ENCODE results near the gene THNSL1.
"Not testable (repeated sequence)": the region's sequence is repeated elsewhere in the genome, so short reads cannot be mapped to it uniquely, and the experiment has no call there.

The THNSL1 gene

DNA sequence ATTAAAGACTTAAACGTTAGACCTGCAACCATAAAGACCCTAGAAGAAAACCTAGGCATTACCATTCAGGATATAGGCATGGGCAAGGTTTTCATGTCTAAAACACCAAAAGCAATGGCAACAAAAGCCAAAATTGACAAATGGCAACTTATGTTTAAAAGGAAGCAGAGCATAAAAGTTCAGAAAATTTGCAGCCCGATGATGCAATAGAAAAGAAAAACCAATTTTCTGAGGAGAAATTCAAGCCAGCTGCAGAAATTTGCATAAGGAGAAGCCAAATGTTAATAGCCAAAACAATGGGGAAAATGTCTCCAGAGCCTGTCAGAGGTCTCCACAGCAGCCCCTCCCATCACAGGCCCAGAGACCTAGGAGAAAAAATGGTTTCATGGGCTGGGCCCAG, 4.8 kb upstream of the THNSL1 start:
- DNase-seq: not testable (repeated sequence)

GRCh38 chr10:25014579-25014978, 1.8 kb upstream of the THNSL1 start:
- DNase-seq: no peak

GRCh38 chr10:25015828-25016375, 510 bp upstream of the THNSL1 start, which contains the start of gene ENKUR:
Gene ENKUR (minus strand): TSS chr10:25016158. CDS start chr10:25015936, 222 bp downstream.
- peak; percentile 92 to 94 for DNase-seq

GRCh38 chr10:25017154-25017590, 760 bp downstream of the THNSL1 start:
- no peak for DNase-seq

DNA sequence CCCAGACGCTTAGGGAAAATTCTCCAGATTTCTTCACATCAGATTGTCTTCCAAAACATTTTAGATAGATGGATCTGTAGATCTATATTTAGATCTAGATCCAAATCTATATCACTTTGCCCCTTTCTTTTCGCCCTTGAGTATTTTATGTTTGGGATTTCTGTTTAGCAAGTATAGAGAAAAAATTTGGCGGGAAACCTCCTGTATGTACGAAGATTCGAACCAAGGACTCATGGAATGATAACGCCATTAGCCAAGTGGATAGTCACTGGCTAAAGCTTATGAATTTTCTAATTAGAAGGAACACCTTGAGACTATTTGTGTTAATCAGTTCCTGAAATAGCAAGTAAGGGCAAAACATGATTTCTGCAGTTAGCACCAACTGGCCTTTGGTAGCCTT, 1.2 kb downstream of the THNSL1 start:
- no peak for DNase-seq

GRCh38 chr10:25018703-25019102, 2.3 kb downstream of the THNSL1 start:
- no peak for DNase-seq

DNA sequence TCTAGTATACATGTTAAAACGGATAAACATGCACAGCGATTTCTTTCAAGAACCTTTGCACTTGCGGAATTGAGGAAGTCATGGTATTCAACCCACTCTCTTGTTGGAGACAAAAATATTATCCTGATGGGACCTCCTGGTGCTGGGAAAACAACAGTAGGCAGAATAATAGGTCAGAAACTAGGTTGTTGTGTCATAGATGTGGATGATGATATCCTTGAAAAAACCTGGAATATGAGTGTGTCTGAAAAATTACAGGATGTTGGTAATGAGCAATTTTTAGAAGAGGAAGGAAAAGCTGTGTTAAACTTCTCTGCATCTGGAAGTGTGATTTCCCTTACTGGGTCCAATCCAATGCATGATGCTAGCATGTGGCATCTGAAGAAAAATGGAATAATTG, 6.9 kb downstream of the THNSL1 start:
- DNase-seq: no peak

DNA sequence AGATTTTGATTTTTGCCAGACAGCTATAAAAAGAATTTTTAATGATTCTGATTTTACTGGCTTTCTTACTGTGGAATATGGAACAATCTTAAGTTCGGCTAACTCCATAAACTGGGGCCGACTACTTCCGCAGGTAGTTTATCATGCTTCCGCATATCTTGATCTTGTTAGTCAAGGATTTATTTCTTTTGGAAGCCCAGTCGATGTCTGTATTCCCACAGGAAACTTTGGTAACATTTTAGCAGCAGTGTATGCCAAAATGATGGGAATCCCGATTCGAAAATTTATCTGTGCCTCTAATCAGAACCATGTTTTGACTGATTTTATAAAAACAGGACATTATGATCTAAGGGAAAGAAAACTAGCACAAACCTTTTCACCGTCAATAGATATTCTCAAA, 8.1 kb downstream of the THNSL1 start:
- DNase-seq: no peak

DNA sequence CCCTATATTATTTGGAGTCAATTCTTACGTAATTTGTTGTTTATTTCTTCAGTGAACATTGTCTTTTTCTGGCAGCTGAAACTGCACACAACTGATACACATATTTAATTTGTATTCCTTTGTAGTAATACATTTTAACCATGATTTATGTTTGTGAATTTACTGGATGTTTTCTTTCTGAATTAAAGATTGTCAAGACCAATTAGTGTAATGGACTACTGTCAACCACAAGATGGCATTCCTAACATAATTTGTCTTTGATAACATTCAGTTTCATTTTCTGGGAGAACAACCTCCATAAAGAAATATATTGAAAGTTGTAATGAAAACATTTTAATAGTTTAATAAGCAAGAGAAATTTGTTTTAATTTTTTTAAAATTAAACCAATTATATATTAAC, 10.1 kb downstream of the THNSL1 start:
- DNase-seq: no peak

GRCh38 chr10:25028711-25029110, 12.3 kb downstream of the THNSL1 start:
- no peak for DNase-seq

DNA sequence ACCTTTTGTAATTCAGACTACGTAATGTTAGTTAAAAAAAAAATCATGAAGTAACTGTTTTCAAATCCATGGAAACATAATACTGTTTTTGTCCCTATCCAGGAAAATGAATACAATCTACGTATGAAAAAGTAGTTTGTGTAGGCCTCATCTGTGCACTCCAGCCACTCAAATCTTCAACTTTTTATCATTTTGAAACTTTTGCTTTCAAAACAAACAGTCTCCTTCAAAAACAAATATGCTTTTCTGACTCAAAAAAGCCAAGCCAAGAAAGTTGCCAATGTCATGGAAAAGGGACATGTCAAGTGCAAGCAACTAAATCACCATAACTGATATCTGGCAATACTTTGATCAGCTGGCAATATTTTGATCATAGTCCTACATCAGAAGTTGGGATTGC, 13.1 kb downstream of the THNSL1 start:
- no peak for DNase-seq

- DNase-seq: no peak
Observed at GRCh38 chr10:25036381-25036780, 20.0 kb downstream of the THNSL1 start.

GRCh38 chr10:25038325-25038724, 21.9 kb downstream of the THNSL1 start:
- no peak for DNase-seq

- no peak for DNase-seq
Observed at GRCh38 chr10:25039531-25039930, 23.1 kb downstream of the THNSL1 start.

DNA sequence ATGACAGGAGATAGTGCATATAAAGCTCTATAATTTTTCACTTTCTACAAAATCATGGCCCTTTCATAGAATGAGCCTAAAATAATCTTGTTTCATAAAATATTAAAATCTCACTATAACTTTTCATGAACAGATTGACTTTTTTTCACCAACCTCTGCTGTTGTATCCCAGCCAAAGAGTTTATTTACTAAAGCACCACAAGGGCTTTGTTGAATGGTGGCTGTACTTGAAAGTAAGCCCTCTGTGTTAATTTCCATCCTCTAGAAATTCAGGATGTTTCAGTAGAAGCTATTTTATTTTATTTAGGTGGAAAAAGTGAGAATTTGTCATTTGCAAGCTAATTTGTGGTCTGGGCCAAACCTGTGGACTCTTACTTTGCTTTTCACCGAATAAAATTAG, 30.2 kb downstream of the THNSL1 start:
- DNase-seq: no peak

DNA sequence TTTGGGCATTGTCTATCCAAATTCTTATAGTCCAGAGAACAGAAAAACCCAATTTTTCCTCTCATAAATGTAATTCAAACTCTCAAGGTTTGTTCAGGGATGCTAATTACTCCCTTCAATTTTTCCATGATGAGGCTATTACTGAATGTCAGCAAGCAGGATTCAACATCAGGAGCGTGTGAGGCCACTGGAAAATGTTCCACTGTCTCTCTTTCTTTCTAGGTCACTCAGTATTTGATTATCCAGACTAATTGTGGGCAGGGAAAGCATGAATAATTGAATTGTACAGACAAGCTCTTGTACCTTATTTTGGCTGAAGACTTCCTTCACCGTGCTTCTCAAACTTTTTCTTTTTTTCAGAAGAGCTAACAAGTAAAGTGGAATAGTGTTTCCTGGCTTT, 30.7 kb downstream of the THNSL1 start:
- DNase-seq: no peak

GRCh38 chr10:25047591-25048301, 31.3 kb downstream of the THNSL1 start:
- no peak for DNase-seq

DNA sequence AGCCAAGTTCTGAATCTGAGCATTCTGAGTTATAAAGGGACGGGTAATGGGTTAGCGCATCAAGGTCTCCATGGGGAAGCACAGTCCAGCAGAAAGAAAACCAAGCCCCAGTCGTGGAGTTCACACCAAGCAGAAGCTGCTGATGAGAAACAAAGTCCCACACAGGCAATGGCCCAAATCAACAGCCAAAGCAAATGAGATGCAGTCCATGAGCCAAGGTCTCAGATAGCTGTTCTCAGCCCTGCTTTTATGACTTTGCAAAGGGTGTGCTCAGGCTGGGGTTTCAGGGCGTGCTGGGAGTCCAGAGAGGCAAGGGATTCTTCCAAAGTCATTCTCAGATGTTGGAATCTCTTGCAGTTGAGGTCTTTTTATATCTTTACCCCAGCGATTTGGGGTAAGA, 32.0 kb downstream of the THNSL1 start:
- no peak for DNase-seq

GRCh38 chr10:25049966-25050365, 33.6 kb downstream of the THNSL1 start:
- DNase-seq: no peak

DNA sequence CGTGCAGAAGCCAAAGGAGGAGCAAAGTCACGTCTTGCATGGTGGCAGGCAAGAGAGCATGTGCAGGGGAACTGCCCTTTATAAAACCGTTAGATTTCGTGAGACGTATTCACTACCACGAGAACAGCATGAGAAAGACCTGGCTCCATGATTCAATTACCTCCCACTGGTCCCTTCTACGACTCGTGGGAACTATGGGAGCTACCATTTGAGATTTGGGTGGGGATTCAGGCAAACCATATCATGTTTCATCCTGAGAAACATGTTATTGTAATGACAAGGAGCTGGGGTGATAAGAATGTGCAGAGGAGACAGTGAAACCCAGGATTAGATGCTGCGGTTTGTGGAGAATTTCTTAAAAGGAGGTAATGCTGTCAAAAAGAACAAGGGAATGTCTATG, 34.0 kb downstream of the THNSL1 start:
- DNase-seq: no peak

- DNase-seq: no peak
Observed at GRCh38 chr10:25052012-25052411, 35.6 kb downstream of the THNSL1 start.

DNA sequence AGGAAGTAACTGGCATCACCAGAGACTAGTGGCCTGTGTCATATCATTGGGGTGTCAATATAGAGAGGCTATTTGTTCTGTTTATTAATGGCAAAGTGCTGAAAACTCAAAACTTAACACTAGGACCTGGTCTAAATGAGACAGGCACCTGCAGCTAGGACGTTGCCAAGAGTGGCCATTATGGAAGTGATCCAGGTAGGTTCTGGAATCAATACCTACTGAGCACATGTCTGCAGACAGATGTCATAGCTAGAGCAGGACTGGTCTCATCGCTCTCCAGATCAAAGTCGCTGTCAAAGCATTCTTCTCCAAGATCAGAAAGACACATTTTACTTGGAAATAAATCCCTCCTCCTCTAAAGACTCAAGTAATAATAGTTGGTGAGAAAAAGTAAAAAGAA, 40.3 kb downstream of the THNSL1 start:
- DNase-seq: no peak

DNA sequence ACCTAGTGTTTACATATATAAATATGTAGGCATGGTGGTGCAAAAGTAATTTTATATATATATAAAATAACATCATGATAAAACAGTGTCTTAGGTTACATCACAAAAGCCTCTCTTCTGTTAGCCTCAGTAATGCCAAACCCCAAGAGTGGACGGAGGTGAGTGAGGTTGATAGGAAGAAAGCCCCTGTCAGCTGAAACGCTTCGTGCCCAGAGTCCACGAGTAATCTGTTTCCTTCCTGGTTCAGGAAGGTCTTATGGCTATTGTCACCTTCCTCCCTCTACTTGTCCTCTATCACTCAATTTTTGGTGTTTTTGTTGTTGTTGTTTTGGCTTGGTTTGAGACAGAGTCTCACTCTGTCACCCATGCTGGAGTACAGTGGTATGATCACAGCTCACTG, 41.5 kb downstream of the THNSL1 start:
- no peak for DNase-seq

DNA sequence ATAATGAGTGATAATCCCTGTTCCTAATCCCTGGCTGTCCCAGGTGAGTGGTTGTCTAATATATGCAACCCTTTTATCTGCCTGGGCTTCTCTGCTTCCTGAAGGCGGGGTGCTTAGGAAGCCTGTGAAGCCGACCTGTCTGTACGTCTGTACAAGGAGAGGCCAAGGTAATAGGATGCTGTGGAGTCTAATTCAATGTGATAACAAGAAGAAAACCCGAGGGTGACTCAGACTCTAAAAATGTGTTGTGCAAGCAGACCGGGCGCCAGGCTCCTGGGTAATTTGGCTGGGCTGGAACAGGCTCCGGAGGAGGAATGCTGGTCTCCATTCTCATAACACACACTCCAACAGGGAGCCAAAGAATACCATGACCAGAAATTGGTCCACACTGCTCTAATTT, 43.6 kb downstream of the THNSL1 start:
- no peak for DNase-seq

GRCh38 chr10:25061125-25061524, 44.7 kb downstream of the THNSL1 start:
- DNase-seq: no peak

Measured in CD4-positive, alpha-beta T cell treated with Interferon alpha-2 for 1 hour (primary cell).